ENCODE results near the gene IMMP2L. TPM values are rescaled to one million over a fixed set of nuclear protein-coding genes. Genes with fewer than 3 reads are reported as not detected.
"Not testable (repeated sequence)": the region's sequence is repeated elsewhere in the genome, so short reads cannot be mapped to it uniquely, and the experiment has no call there.

Gene IMMP2L
- total RNA-seq, 2 experiments from 2014 or later, result 17.4 to 30.2 TPM

GRCh38 chr7:111292026-111292470, 270.2 kb downstream of the IMMP2L start:
- no peak for TF ChIP-seq CTCF (IDR thresholded peaks at IDR 0.05)
- CTCF ChIA-PET, result interaction anchor here (1.4 kb wide), 1 partner anchor 18 kb away, joined by 3 read pairs; no protein-coding TSS in a partner anchor
- POLR2A ChIA-PET, result no interaction called here
- no peak for ATAC-seq
- peaks cover 9% of the 10 kb centered on the region for H3K9me3 Mint-ChIP-seq
- no peaks in the 10 kb centered on the region for H3K27me3 Mint-ChIP-seq
- H3K36me3 Mint-ChIP-seq (ENCODE audit: low read depth), result peaks cover 19% of the 10 kb centered on the region
- DNase-seq, result no peak
- H3K4me3 Mint-ChIP-seq, result no peak overlapping the region
- H3K4me1 Mint-ChIP-seq (ENCODE audit: low read depth), result no peaks in the 10 kb centered on the region
- no peak overlapping the region for H3K27ac Mint-ChIP-seq
- intact Hi-C loops (cut with micrococcal nuclease), result no loop called here

GRCh38 chr7:111290982-111291381, 271.3 kb downstream of the IMMP2L start:
- DNase-seq (no peak), ATAC-seq (no peak)
- no peaks in the 10 kb centered on the region for H3K4me1 Mint-ChIP-seq (ENCODE audit: low read depth)
- H3K27ac Mint-ChIP-seq, result no peak overlapping the region
- peaks cover 9% of the 10 kb centered on the region for H3K9me3 Mint-ChIP-seq
- ChIA-PET POLR2A (no interaction called here), CTCF (no interaction called here)
- intact Hi-C loops (cut with micrococcal nuclease), result no loop called here
- H3K36me3 Mint-ChIP-seq (ENCODE audit: low read depth), result peaks cover 19% of the 10 kb centered on the region
- no peak overlapping the region for H3K4me3 Mint-ChIP-seq
- no peaks in the 10 kb centered on the region for H3K27me3 Mint-ChIP-seq
- TF ChIP-seq CTCF (IDR thresholded peaks at IDR 0.05), result no peak

GRCh38 chr7:111290419-111290818, 271.9 kb downstream of the IMMP2L start:
- no peak for DNase-seq
- no peak for ATAC-seq
- H3K36me3 Mint-ChIP-seq (ENCODE audit: low read depth), result peaks cover 19% of the 10 kb centered on the region
- intact Hi-C loops (cut with micrococcal nuclease), result no loop called here
- no peak overlapping the region for H3K27ac Mint-ChIP-seq
- peaks cover 9% of the 10 kb centered on the region for H3K9me3 Mint-ChIP-seq
- ChIA-PET CTCF (no interaction called here), POLR2A (no interaction called here)
- H3K27me3 Mint-ChIP-seq, result no peaks in the 10 kb centered on the region
- no peak for TF ChIP-seq CTCF (IDR thresholded peaks at IDR 0.05)
- H3K4me1 Mint-ChIP-seq (ENCODE audit: low read depth), result no peaks in the 10 kb centered on the region
- H3K4me3 Mint-ChIP-seq, result no peak overlapping the region

GRCh38 chr7:111288441-111288840, 273.9 kb downstream of the IMMP2L start:
- H3K4me1 Mint-ChIP-seq (ENCODE audit: low read depth); H3K9me3 Mint-ChIP-seq; H3K4me3 Mint-ChIP-seq; intact Hi-C loops (cut with micrococcal nuclease); ATAC-seq; DNase-seq; H3K27ac Mint-ChIP-seq; POLR2A ChIA-PET; H3K27me3 Mint-ChIP-seq; CTCF ChIA-PET: not testable (repeated sequence)
- H3K36me3 Mint-ChIP-seq (ENCODE audit: low read depth), result peaks cover 26% of the 10 kb centered on the region

- no peak for TF ChIP-seq CTCF (IDR thresholded peaks at IDR 0.05)
- ChIA-PET POLR2A (no interaction called here), CTCF (no interaction called here)
- Mint-ChIP-seq H3K4me1 (ENCODE audit: low read depth) (no peaks in the 10 kb centered on the region), H3K4me3 (no peak overlapping the region), H3K27ac (no peak overlapping the region), H3K9me3 (peaks cover 9% of the 10 kb centered on the region), H3K27me3 (no peaks in the 10 kb centered on the region), H3K36me3 (ENCODE audit: low read depth) (peaks cover 14% of the 10 kb centered on the region)
- DNase-seq (no peak), ATAC-seq (no peak)
- intact Hi-C loops (cut with micrococcal nuclease), result no loop called here
Observed at GRCh38 chr7:111282626-111283025, 279.7 kb downstream of the IMMP2L start.

GRCh38 chr7:111274857-111275256, 287.4 kb downstream of the IMMP2L start:
- ChIA-PET POLR2A (no interaction called here), CTCF (no interaction called here)
- intact Hi-C loops (cut with micrococcal nuclease), result no loop called here
- H3K27me3 Mint-ChIP-seq, result no peaks in the 10 kb centered on the region
- ATAC-seq, result no peak
- DNase-seq, result no peak
- H3K36me3 Mint-ChIP-seq (ENCODE audit: low read depth), result peaks cover 2% of the 10 kb centered on the region
- TF ChIP-seq CTCF (IDR thresholded peaks at IDR 0.05), result no peak
- H3K9me3 Mint-ChIP-seq, result peaks cover 9% of the 10 kb centered on the region
- no peak overlapping the region for H3K4me3 Mint-ChIP-seq
- H3K27ac Mint-ChIP-seq, result no peak overlapping the region
- no peaks in the 10 kb centered on the region for H3K4me1 Mint-ChIP-seq (ENCODE audit: low read depth)

Measured in activated CD8-positive, alpha-beta T cell treated with anti-CD3 and anti-CD28 coated beads for 36 hours (primary cell).